GM12878 (cell line): ENCODE measurements around the gene LPCAT4. TPM values are rescaled to one million over a fixed set of nuclear protein-coding genes. Genes with fewer than 3 reads are reported as not detected.

ENCODE experiments used
- ATF7 ChIP-seq: fragments of 450-650 bp; IDR thresholded peaks from 2 replicates; pipeline ENCODE4 v1.6.1; 2016; ENCODE audit warnings: low read depth, mild to moderate bottlenecking
- HCFC1 ChIP-seq: fragments of 150-350 bp; IDR thresholded peaks from 2 replicates; pipeline ENCODE4 v1.6.1; 2014; ENCODE audit warnings: low read length
- IKZF1 ChIP-seq: fragments of 450-650 bp; conservative IDR thresholded peaks from 2 replicates; pipeline ENCODE4 v1.6.1; 2017; ENCODE audit warnings: antibody characterized with exemption, mild to moderate bottlenecking
- KAT2A ChIP-seq: conservative IDR thresholded peaks from 2 replicates; pipeline ENCODE4 v1.6.1; 2011; ENCODE audit warnings: low read depth, low read length; ENCODE audit not compliant: control insufficient read depth
- MXI1 ChIP-seq: fragments of 150-350 bp; IDR thresholded peaks from 2 replicates; pipeline ENCODE4 v1.6.1; 2011; ENCODE audit warnings: low read depth, mild to moderate bottlenecking, inconsistent platforms, low read length, improper control_type of control experiment
- NFIC ChIP-seq: IDR thresholded peaks from 2 replicates; pipeline ENCODE4 v1.6.1; 2012; ENCODE audit warnings: low read depth, mild to moderate bottlenecking, inconsistent platforms, low read length, moderate library complexity
- NFYA ChIP-seq: IDR thresholded peaks from 2 replicates; pipeline ENCODE4 v1.6.1; 2011; ENCODE audit warnings: low read depth, mild to moderate bottlenecking, low read length, improper control_type of control experiment, borderline replicate concordance
- POLR2AphosphoS5 ChIP-seq: IDR thresholded peaks from 2 replicates; pipeline ENCODE4 v1.6.1; 2011; ENCODE audit warnings: mild to moderate bottlenecking, low read length, inconsistent platforms
- RB1 ChIP-seq: fragments of 450-650 bp; formaldehyde crosslinking; IDR thresholded peaks from 2 replicates; pipeline ENCODE4 v1.6.1; 2017; ENCODE audit warnings: mild to moderate bottlenecking, borderline replicate concordance
- SRF ChIP-seq, 2 experiments: IDR thresholded peaks; 2 replicates each; pipeline ENCODE4 v1.6.1; 2011; ENCODE audit warnings: low read depth in 2 of 2, low read length in 2 of 2, mild to moderate bottlenecking in 1 of 2, moderate library complexity in 1 of 2
- STAT3 ChIP-seq: IDR thresholded peaks from 2 replicates; pipeline ENCODE4 v1.6.1; 2011; ENCODE audit warnings: low read depth, low read length, improper control_type of control experiment
- TCF7 ChIP-seq: IDR thresholded peaks from 2 replicates; pipeline ENCODE4 v1.6.1; 2014; ENCODE audit warnings: antibody characterized with exemption, borderline replicate concordance
- polyA plus RNA-seq, 11 experiments: library from polyadenylated mRNA; depleted of rRNA in 4 of 11; unstranded in 6 of 11; stranded (reverse) in 5 of 11; fragments of >200 nt; fragmentation: Nextera tagmentation in 4 of 11; fragmentation: Illumina TruSeq in 1 of 11; extraction: Ambion mirVana in 4 of 11; extraction: Trizol in 1 of 11; gene quantifications; 1 replicate in 1 of 11; 2 replicates in 10 of 11; pipeline versions ENCODE4 v1.2.1 to v1.2.3, GENCODE V29; 2011 to 2016; ENCODE audit warnings: inconsistent platforms in 2 of 11, missing spikeins in 2 of 11, low read depth in 1 of 11
- total RNA-seq, 4 experiments: library from RNA; depleted of rRNA in 3 of 4; stranded (reverse); fragments of >200 nt in 3 of 4; fragmentation: Illumina TruSeq in 1 of 4; extraction: Trizol in 1 of 4; gene quantifications; 2 replicates each; pipeline versions ENCODE4 v1.2.1 to v1.2.3, GENCODE V29; 2013 to 2021
- TF ChIP-seq, protein P1 (sequence below): fragments of 450-650 bp; IDR thresholded peaks from 2 replicates; pipeline ENCODE4 v1.6.1; 2017; ENCODE audit warnings: mild to moderate bottlenecking
- TF ChIP-seq, protein P2 (sequence below): fragments of 150-350 bp; IDR thresholded peaks from 2 replicates; pipeline ENCODE4 v1.6.1; 2016; ENCODE audit warnings: low read depth, low read length
- TF ChIP-seq, protein P3 (sequence below): fragments of 450-650 bp; conservative IDR thresholded peaks from 2 replicates; pipeline ENCODE4 v1.6.1; 2017; ENCODE audit warnings: mild to moderate bottlenecking, moderate library complexity
- TF ChIP-seq, protein P4 (sequence below): fragments of 450-650 bp; IDR thresholded peaks from 2 replicates; pipeline ENCODE4 v1.6.1; 2017; ENCODE audit warnings: mild to moderate bottlenecking, low read depth, inconsistent platforms; ENCODE audit not compliant: poor library complexity, severe bottlenecking
- TF ChIP-seq, protein P5 (sequence below): fragments of 450-650 bp; IDR thresholded peaks from 2 replicates; pipeline ENCODE4 v1.6.1; 2016; ENCODE audit warnings: mild to moderate bottlenecking
- TF ChIP-seq, protein P6 (sequence below): IDR thresholded peaks from 2 replicates; pipeline ENCODE4 v1.6.1; 2012; ENCODE audit warnings: low read depth, low read length, improper control_type of control experiment

LPCAT4 gene
- total and polyA plus RNA-seq, 10 of the 15 experiments (the other 5 are each of a cell fraction or from before 2014, with no cell fraction given): 14.4 to 57.2 (median 33.0) TPM

DNA sequence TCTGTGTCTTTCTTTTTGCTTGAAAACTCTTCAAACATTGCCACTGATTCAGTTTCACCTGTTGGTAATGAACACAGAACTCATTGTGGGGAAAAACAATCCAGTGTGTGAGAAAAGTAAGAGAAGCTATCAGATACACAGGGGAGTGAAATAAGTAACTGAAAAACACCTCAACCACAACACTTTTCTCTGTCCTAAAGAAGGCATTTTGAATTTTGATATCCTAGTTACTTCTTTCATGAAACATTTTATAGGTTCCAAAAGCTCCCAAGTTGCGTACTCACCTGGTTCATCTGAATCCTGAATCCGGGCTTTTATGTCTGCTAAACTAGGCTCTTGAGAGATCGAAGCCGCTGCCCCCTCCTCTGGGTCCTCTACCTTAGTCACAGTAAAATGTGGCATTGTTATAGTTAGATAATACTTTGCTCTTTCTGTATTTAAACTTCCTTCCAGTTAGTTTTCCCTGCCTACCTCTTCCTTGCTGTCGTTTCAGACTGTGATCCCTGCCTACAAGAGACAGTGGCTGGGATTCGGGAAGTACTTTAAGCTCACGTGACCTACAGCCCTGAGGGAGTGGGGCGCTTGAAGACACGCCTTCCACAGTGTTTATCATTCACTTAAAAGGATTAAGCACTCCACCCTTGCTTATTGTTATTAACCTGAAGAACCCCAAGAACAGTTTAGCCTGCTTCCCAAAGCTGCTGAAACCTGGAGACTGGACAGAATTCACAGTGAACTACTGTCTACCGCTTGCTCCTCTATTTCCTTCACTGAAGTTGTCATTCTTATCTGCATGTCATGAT, 48.5 kb downstream of the LPCAT4 start (continued):
- TF ChIP-seq, protein P1, sequence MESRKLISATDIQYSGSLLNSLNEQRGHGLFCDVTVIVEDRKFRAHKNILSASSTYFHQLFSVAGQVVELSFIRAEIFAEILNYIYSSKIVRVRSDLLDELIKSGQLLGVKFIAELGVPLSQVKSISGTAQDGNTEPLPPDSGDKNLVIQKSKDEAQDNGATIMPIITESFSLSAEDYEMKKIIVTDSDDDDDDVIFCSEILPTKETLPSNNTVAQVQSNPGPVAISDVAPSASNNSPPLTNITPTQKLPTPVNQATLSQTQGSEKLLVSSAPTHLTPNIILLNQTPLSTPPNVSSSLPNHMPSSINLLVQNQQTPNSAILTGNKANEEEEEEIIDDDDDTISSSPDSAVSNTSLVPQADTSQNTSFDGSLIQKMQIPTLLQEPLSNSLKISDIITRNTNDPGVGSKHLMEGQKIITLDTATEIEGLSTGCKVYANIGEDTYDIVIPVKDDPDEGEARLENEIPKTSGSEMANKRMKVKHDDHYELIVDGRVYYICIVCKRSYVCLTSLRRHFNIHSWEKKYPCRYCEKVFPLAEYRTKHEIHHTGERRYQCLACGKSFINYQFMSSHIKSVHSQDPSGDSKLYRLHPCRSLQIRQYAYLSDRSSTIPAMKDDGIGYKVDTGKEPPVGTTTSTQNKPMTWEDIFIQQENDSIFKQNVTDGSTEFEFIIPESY: no peak
- TF ChIP-seq, protein P2, sequence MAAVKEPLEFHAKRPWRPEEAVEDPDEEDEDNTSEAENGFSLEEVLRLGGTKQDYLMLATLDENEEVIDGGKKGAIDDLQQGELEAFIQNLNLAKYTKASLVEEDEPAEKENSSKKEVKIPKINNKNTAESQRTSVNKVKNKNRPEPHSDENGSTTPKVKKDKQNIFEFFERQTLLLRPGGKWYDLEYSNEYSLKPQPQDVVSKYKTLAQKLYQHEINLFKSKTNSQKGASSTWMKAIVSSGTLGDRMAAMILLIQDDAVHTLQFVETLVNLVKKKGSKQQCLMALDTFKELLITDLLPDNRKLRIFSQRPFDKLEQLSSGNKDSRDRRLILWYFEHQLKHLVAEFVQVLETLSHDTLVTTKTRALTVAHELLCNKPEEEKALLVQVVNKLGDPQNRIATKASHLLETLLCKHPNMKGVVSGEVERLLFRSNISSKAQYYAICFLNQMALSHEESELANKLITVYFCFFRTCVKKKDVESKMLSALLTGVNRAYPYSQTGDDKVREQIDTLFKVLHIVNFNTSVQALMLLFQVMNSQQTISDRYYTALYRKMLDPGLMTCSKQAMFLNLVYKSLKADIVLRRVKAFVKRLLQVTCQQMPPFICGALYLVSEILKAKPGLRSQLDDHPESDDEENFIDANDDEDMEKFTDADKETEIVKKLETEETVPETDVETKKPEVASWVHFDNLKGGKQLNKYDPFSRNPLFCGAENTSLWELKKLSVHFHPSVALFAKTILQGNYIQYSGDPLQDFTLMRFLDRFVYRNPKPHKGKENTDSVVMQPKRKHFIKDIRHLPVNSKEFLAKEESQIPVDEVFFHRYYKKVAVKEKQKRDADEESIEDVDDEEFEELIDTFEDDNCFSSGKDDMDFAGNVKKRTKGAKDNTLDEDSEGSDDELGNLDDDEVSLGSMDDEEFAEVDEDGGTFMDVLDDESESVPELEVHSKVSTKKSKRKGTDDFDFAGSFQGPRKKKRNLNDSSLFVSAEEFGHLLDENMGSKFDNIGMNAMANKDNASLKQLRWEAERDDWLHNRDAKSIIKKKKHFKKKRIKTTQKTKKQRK: no peak
- TF ChIP-seq, protein P3, sequence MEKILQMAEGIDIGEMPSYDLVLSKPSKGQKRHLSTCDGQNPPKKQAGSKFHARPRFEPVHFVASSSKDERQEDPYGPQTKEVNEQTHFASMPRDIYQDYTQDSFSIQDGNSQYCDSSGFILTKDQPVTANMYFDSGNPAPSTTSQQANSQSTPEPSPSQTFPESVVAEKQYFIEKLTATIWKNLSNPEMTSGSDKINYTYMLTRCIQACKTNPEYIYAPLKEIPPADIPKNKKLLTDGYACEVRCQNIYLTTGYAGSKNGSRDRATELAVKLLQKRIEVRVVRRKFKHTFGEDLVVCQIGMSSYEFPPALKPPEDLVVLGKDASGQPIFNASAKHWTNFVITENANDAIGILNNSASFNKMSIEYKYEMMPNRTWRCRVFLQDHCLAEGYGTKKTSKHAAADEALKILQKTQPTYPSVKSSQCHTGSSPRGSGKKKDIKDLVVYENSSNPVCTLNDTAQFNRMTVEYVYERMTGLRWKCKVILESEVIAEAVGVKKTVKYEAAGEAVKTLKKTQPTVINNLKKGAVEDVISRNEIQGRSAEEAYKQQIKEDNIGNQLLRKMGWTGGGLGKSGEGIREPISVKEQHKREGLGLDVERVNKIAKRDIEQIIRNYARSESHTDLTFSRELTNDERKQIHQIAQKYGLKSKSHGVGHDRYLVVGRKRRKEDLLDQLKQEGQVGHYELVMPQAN: peak; percentile 41; the same call in 1 of the 2 replicates
- TF ChIP-seq IKZF1: peak; percentile 73
- TF ChIP-seq, protein P4, sequence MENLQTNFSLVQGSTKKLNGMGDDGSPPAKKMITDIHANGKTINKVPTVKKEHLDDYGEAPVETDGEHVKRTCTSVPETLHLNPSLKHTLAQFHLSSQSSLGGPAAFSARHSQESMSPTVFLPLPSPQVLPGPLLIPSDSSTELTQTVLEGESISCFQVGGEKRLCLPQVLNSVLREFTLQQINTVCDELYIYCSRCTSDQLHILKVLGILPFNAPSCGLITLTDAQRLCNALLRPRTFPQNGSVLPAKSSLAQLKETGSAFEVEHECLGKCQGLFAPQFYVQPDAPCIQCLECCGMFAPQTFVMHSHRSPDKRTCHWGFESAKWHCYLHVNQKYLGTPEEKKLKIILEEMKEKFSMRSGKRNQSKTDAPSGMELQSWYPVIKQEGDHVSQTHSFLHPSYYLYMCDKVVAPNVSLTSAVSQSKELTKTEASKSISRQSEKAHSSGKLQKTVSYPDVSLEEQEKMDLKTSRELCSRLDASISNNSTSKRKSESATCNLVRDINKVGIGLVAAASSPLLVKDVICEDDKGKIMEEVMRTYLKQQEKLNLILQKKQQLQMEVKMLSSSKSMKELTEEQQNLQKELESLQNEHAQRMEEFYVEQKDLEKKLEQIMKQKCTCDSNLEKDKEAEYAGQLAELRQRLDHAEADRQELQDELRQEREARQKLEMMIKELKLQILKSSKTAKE: peak; percentile 34
- TF ChIP-seq, protein P5, sequence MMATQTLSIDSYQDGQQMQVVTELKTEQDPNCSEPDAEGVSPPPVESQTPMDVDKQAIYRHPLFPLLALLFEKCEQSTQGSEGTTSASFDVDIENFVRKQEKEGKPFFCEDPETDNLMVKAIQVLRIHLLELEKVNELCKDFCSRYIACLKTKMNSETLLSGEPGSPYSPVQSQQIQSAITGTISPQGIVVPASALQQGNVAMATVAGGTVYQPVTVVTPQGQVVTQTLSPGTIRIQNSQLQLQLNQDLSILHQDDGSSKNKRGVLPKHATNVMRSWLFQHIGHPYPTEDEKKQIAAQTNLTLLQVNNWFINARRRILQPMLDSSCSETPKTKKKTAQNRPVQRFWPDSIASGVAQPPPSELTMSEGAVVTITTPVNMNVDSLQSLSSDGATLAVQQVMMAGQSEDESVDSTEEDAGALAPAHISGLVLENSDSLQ: no peak
- peak; percentile 44; the same call in 1 of the 2 replicates for TF ChIP-seq ATF7
- no peak for TF ChIP-seq SRF (IDR thresholded peaks at IDR 0.05; ENCODE audit: low read depth in 2 of 2, low read length in 2 of 2)
- TF ChIP-seq POLR2AphosphoS5: peak; percentile 70
- no peak for TF ChIP-seq NFYA
- TF ChIP-seq NFIC: peak; percentile 42; the same call in 1 of the 2 replicates
- no peak for TF ChIP-seq TCF7
- no peak for TF ChIP-seq KAT2A
- TF ChIP-seq, protein P6, sequence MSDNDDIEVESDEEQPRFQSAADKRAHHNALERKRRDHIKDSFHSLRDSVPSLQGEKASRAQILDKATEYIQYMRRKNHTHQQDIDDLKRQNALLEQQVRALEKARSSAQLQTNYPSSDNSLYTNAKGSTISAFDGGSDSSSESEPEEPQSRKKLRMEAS: peak; percentile 60; the same call in 1 of the 2 replicates
- no peak for TF ChIP-seq HCFC1
- no peak for TF ChIP-seq RB1
- no peak for TF ChIP-seq STAT3
- peak; percentile 25 for TF ChIP-seq MXI1
